GM12875 (cell line): ENCODE measurements around the gene DIP2B.

Experiments used
- H3K4me3 ChIP-seq: one replicate; pipeline ENCODE4 v1.5.1; 2011; ENCODE audit warnings: low read depth, low read length, control low read depth
- TF ChIP-seq, protein P1 (sequence below): IDR thresholded peaks from 2 replicates; pipeline ENCODE4 v1.5.1; 2011; ENCODE audit warnings: low read depth, mild to moderate bottlenecking, control low read depth, inconsistent platforms, low read length, moderate library complexity, borderline replicate concordance; ENCODE audit not compliant: insufficient read depth

The DIP2B gene

GRCh38 chr12:50612882-50613281, 108.1 kb downstream of the DIP2B start:
- TF ChIP-seq, protein P1, sequence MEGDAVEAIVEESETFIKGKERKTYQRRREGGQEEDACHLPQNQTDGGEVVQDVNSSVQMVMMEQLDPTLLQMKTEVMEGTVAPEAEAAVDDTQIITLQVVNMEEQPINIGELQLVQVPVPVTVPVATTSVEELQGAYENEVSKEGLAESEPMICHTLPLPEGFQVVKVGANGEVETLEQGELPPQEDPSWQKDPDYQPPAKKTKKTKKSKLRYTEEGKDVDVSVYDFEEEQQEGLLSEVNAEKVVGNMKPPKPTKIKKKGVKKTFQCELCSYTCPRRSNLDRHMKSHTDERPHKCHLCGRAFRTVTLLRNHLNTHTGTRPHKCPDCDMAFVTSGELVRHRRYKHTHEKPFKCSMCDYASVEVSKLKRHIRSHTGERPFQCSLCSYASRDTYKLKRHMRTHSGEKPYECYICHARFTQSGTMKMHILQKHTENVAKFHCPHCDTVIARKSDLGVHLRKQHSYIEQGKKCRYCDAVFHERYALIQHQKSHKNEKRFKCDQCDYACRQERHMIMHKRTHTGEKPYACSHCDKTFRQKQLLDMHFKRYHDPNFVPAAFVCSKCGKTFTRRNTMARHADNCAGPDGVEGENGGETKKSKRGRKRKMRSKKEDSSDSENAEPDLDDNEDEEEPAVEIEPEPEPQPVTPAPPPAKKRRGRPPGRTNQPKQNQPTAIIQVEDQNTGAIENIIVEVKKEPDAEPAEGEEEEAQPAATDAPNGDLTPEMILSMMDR: no peak
- no peak overlapping the region for H3K4me3 ChIP-seq

DNA sequence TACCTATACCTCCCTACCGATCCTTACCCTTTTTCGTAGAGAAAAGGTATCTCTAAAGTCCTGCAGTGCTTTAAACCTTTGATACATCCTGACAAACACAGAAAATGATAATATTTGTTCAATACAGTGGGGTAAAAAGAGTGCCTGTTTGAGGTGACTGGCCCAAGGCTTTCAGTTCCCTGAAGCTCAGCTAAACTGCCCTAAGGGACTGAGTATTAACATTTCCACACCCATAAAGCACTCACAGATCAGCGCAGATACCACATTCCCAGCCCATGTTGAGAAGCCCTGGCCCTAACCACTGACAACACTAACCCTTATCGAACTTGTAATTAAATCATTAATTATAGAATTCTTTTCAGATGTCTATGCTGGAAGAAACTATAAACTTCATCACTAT, 108.7 kb downstream of the DIP2B start:
- no peak overlapping the region for H3K4me3 ChIP-seq
- TF ChIP-seq, protein P1: no peak

GRCh38 chr12:50614167-50614759, 109.5 kb downstream of the DIP2B start:
- TF ChIP-seq, protein P1: no peak
- no peak overlapping the region for H3K4me3 ChIP-seq

DNA sequence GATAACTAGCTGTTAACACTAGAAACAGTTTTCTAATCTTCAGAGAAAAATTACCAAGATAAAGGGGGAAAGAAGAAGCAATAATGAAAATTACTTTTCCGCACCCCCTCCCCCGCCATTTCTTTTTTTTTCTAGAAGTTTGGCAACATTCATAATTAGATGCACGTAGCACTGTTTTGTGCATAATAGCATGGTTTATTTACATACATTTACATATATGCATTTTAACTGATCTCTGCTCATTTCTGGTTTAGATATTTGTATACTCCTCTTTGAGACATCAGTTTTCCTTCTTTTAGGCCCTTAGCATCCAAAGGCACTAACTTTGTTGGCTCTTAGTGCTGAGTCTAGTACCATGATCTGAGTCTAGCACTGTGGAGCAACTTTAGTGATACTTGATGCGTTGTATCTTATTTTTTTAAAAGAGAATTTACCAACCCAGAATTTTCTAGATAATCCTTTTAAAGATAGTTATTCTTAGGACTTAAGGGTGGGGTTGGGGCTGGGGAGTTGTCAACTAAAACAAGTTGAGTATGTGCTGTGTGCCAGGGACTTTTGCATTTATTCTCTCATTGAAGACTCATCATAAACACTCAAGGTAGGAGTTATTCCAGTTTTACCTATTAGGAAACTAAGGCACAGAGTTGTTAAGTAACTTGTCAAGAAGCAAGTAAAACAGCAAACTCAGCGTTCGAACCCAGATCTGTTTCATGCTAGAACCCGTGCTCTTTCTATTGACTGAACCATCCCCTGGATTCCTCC, 110.5 kb downstream of the DIP2B start:
- TF ChIP-seq, protein P1: no peak
- no peak overlapping the region for H3K4me3 ChIP-seq

- no peak overlapping the region for H3K4me3 ChIP-seq
- TF ChIP-seq, protein P1: no peak
These were observed 111.1 kb downstream of the DIP2B start for GRCh38 chr12:50615907-50616296.

GRCh38 chr12:50617657-50618056, 112.9 kb downstream of the DIP2B start:
- no peak overlapping the region for H3K4me3 ChIP-seq
- TF ChIP-seq, protein P1: no peak
